ENCODE data around the gene LGALS9. TPM values are rescaled to one million over a fixed set of nuclear protein-coding genes. Genes with fewer than 3 reads are reported as not detected.
"Not testable (repeated sequence)": the region's sequence is repeated elsewhere in the genome, so short reads cannot be mapped to it uniquely, and the experiment has no call there.

LGALS9 gene
- total RNA-seq, 2 donors from 2014 or later: 6.3 to 21.3 TPM

GRCh38 chr17:27644586-27644985, 13.6 kb downstream of the LGALS9 start:
- Histone ChIP-seq H3K36me3 (replicated peaks in 1 of 2; ENCODE audit: insufficient read depth in 1 of 2, low read depth in 2 of 2) (peaks cover 0 to 4% of the 10 kb centered on the region in 2 donors), H3K27me3 (no peaks in the 10 kb centered on the region), H3K4me1 (no peaks in the 10 kb centered on the region), H3K4me3 (no peak overlapping the region), H3K9me3 (no peaks in the 10 kb centered on the region), H3K27ac (no peak overlapping the region)
- 77 to 79% methylated on average over 6 to 9 of the region's 9 CpGs for WGBS, 2 donors
- no peak for DNase-seq
- intact Hi-C loops (cut with DNase I): no loop called here
- TF ChIP-seq CTCF (IDR thresholded peaks at IDR 0.05) (no peak), POLR2A (IDR thresholded peaks at IDR 0.05) (no peak)
- ATAC-seq: no peak

DNA sequence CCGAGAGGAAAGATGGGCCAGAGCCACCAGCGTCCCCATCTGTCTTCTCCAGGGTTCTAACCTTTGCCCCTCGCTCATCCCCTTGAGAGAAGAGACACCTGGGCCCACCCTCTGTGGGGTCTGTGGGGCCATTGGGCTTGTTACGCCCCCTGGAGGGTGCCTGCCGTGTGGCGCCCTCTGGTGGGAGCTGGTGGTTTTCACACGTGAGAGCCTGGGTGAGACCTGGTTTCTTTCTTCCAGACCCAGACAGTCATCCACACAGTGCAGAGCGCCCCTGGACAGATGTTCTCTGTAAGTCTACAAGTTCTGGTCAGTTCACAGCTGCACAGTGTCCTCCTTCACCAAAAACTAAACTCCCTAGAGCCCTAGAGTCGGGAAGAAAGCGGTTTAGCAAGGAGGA, 14.6 kb downstream of the LGALS9 start:
- intact Hi-C loops (cut with DNase I); DNase-seq; H3K4me3 ChIP-seq; H3K27me3 ChIP-seq; H3K4me1 ChIP-seq; ATAC-seq; H3K27ac ChIP-seq; H3K36me3 ChIP-seq (replicated peaks in 1 of 2; ENCODE audit: insufficient read depth in 1 of 2, low read depth in 2 of 2); H3K9me3 ChIP-seq: not testable (repeated sequence)
- 59% methylated on average over 3 of the region's 10 CpGs; no CpG with 5 or more reads in 1 of the 2 donors for WGBS, 2 donors

GRCh38 chr17:27646232-27646631, 15.2 kb downstream of the LGALS9 start:
- no peak overlapping the region for H3K27ac ChIP-seq

DNA sequence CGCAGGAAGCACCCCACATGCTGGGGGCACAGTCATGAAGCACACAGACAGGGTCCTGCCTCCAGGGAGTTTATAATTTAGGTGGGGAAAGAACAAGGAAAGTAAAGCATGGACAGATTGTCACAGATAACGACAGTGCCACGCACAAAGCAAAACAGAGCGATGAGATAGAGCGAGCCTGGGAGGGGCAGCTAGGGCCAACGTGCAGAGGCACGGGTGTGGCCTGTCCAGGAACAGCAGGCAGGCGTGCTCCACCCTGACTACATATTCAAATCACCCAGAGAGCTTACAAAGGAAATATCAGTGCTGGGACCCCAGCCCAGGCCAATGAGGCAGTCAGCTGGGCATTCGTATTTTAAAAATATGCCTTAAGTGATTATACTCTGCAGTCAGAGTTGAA, 16.8 kb downstream of the LGALS9 start:
- DNase-seq: no peak
- WGBS, 2 donors: 84 to 85% methylated on average over 9 of the region's 9 CpGs
- no peaks in the 10 kb centered on the region for H3K9me3 ChIP-seq
- intact Hi-C loops (cut with DNase I): no loop called here
- H3K27ac ChIP-seq: no peak overlapping the region
- no peaks in the 10 kb centered on the region for H3K36me3 ChIP-seq (replicated peaks in 1 of 2; ENCODE audit: insufficient read depth in 1 of 2, low read depth in 2 of 2)
- ATAC-seq: no peak
- TF ChIP-seq POLR2A (IDR thresholded peaks at IDR 0.05): no peak
- no peak for TF ChIP-seq CTCF (IDR thresholded peaks at IDR 0.05)
- no peaks in the 10 kb centered on the region for H3K4me1 ChIP-seq
- no peak overlapping the region for H3K4me3 ChIP-seq
- H3K27me3 ChIP-seq: no peaks in the 10 kb centered on the region

More at GRCh38 chr17:27646232-27646631, 15.2 kb downstream of the LGALS9 start:
- Histone ChIP-seq H3K27me3 (no peaks in the 10 kb centered on the region), H3K36me3 (replicated peaks in 1 of 2; ENCODE audit: insufficient read depth in 1 of 2, low read depth in 2 of 2) (no peaks in the 10 kb centered on the region), H3K4me1 (no peaks in the 10 kb centered on the region), H3K4me3 (no peak overlapping the region), H3K9me3 (no peaks in the 10 kb centered on the region)
- 89 to 92% methylated on average over 13 of the region's 13 CpGs for WGBS, 2 donors
- DNase-seq: no peak
- ATAC-seq: no peak
- intact Hi-C loops (cut with DNase I): no loop called here
- TF ChIP-seq CTCF (IDR thresholded peaks at IDR 0.05) (no peak), POLR2A (IDR thresholded peaks at IDR 0.05) (no peak)

DNA sequence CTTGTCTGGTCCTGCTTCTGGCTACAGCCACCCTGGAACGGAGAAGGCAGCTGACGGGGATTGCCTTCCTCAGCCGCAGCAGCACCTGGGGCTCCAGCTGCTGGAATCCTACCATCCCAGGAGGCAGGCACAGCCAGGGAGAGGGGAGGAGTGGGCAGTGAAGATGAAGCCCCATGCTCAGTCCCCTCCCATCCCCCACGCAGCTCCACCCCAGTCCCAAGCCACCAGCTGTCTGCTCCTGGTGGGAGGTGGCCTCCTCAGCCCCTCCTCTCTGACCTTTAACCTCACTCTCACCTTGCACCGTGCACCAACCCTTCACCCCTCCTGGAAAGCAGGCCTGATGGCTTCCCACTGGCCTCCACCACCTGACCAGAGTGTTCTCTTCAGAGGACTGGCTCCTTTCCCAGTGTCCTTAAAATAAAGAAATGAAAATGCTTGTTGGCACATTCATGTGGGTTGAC, 18.2 kb downstream of the LGALS9 start:
- 62 to 66% methylated on average over 5 of the region's 5 CpGs for WGBS, 2 donors
- H3K27ac ChIP-seq; ATAC-seq; DNase-seq; H3K36me3 ChIP-seq (replicated peaks in 1 of 2; ENCODE audit: insufficient read depth in 1 of 2, low read depth in 2 of 2); H3K9me3 ChIP-seq; H3K4me3 ChIP-seq; H3K27me3 ChIP-seq; intact Hi-C loops (cut with DNase I); H3K4me1 ChIP-seq: not testable (repeated sequence)

DNA sequence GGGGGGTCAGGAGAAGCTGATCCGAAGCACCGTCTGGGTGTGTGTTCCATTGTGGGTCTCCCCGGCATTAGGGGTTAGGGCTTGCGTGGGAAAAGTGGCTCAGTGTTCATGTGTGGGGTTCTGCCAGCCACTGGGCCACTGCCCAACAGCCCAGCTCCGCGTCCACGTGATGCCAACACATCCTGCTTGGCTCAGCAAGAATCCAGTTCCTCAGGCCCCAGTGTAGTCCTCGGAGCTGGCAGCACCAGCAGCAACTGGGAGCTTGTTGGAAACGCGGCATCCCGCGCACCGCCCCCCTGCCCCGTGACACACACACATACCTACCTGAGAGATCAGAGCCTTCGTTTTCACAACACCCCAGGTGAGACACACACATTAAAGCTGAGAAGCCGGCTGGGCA, 18.9 kb downstream of the LGALS9 start:
- Histone ChIP-seq H3K27me3 (no peaks in the 10 kb centered on the region), H3K27ac (no peak overlapping the region), H3K4me3 (no peak overlapping the region), H3K4me1 (no peaks in the 10 kb centered on the region), H3K36me3 (replicated peaks in 1 of 2; ENCODE audit: insufficient read depth in 1 of 2, low read depth in 2 of 2) (no peaks in the 10 kb centered on the region), H3K9me3 (no peaks in the 10 kb centered on the region)
- ATAC-seq (no peak), DNase-seq (peak in 3 of 4 donors; percentile 26 to 47 (median 32))
- intact Hi-C loops (cut with DNase I): loop anchor here (10.0 kb wide), 1 partner anchor 45 kb away; no protein-coding TSS in a partner anchor
- WGBS, 2 donors: 50 to 76% methylated on average over 2 to 16 of the region's 16 CpGs
- no peak for TF ChIP-seq POLR2A (IDR thresholded peaks at IDR 0.05)
- TF ChIP-seq CTCF (IDR thresholded peaks at IDR 0.05): no peak

Measured in body of pancreas (tissue), 4 donors.